Activated CD4-positive, alpha-beta T cell treated with anti-CD3 and anti-CD28 coated beads for 4 hours (primary cell): Measurements from ENCODE around the gene ZRSR2.
"Not testable (repeated sequence)": the region's sequence is repeated elsewhere in the genome, so short reads cannot be mapped to it uniquely, and the experiment has no call there.

ENCODE experiments used
- DNase-seq, 2 donors: peaks; one replicate each; pipeline ENCODE4 v3.0.0-alpha.2; 2020

ZRSR2 gene, protein sequence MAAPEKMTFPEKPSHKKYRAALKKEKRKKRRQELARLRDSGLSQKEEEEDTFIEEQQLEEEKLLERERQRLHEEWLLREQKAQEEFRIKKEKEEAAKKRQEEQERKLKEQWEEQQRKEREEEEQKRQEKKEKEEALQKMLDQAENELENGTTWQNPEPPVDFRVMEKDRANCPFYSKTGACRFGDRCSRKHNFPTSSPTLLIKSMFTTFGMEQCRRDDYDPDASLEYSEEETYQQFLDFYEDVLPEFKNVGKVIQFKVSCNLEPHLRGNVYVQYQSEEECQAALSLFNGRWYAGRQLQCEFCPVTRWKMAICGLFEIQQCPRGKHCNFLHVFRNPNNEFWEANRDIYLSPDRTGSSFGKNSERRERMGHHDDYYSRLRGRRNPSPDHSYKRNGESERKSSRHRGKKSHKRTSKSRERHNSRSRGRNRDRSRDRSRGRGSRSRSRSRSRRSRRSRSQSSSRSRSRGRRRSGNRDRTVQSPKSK

GRCh38 chrX:15789979-15790768 lies at the start of gene ZRSR2:
Gene ZRSR2 (plus strand): TSS chrX:15790484. CDS start chrX:15790496, 12 bp downstream.
- DNase-seq: peak; percentile 82 to 92

- no peak for DNase-seq
Measured at GRCh38 chrX:15744181-15744867, 46.0 kb upstream of the ZRSR2 start.

- DNase-seq: no peak
Measured at GRCh38 chrX:15745179-15745578, 45.1 kb upstream of the ZRSR2 start.

GRCh38 chrX:15746651-15747050 lies 43.6 kb upstream of the ZRSR2 start:
- DNase-seq: not testable (repeated sequence)

DNA sequence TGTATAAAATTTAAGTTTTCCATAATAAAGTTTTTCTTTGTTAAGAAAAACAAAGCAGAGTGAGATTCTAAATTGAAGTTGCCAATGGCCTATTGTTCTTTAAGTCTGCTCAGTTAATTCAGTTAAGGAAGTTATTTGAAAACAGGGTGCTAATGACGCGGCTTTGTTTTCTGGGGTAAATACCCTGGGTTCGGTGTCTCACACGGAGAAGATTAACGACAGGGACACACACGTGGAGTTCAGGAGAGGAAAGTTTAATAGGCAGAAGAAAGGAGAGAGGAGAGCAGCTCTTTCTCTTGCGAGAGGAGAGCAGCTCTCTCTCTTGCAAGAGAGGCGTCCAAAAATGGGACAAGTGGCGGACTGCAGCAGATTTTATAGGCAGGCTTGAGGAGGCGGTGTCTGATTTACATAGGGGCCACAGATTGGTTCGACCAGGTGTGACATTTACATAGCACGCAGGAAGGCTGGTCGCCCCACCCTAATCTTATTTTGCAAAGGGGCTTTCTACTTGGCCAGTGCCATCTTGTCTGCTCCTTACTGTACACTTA lies 42.6 kb upstream of the ZRSR2 start:
- no peak for DNase-seq

GRCh38 chrX:15748841-15749240 lies 41.4 kb upstream of the ZRSR2 start:
- no peak for DNase-seq

DNA sequence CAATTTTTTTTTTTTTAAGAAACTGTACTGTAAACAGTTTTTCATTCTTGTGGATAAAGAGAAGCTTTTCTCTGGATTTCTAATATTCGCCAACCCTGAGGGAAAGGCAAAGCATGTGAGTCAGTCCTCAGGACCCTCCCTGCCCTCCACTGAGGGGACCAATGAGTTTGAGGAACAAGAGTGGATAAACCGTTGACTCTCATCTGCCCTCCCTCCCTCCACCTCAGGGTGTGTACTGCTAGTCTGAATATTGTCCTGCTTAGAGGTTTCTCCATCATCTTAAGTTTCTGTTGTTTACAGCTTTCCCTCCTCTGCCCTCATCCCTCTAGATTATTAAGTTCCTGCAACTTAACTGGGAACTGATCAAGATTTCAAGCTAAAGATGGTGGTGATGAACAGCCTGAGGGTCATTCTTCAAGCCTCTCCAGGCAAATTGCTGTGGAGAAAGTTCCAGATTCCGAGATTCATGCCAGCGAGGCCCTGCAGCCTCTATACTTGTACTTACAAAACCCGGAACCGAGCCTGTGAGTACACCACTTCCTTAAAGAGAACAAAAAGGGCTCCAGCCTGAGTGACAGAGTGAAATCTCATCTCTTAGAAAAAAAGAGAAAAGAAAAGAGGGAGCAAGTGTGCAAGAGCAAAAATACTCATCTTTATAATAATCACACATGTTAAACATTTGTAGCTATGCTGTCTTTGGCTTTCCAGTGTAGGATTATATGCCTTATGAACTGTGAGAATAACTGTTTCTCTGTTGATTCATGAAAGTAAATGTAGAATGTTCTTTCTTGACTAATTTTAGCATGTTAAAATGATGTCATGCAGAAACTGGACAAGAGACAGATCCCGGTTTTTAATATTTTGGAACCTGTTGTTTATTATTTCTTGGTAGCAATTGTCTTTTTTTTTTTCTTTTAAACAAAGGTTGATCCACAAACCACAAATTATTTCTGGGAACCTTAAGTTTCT lies 40.4 kb upstream of the ZRSR2 start:
- DNase-seq: no peak

GRCh38 chrX:15750611-15751154 lies 39.6 kb upstream of the ZRSR2 start:
- DNase-seq: no peak

- no peak for DNase-seq
Measured at GRCh38 chrX:15751155-15751819, 39.0 kb upstream of the ZRSR2 start.

- no peak for DNase-seq
Measured at GRCh38 chrX:15755091-15755490, 35.2 kb upstream of the ZRSR2 start.

- no peak for DNase-seq
Measured at GRCh38 chrX:15758140-15758539, 32.1 kb upstream of the ZRSR2 start.

DNA sequence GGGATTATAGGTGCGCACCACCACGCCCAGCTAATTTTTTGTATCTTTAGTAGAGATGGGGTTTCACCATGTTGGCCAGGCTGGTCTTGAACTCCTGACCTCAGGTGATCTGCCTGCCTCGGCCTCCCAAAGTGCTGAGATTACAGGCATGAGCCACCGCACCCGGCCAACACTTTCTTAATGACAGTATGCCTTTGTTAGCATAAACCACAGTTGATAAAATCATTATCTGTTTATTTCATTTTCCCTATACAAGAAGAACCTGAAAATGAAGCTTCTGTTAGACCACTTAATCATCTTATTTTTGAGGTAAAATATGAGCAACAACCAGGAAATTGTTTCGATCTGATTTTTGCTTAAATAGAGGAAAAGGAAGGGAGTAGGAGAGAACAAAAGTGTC lies 30.4 kb upstream of the ZRSR2 start:
- DNase-seq: not testable (repeated sequence)

DNA sequence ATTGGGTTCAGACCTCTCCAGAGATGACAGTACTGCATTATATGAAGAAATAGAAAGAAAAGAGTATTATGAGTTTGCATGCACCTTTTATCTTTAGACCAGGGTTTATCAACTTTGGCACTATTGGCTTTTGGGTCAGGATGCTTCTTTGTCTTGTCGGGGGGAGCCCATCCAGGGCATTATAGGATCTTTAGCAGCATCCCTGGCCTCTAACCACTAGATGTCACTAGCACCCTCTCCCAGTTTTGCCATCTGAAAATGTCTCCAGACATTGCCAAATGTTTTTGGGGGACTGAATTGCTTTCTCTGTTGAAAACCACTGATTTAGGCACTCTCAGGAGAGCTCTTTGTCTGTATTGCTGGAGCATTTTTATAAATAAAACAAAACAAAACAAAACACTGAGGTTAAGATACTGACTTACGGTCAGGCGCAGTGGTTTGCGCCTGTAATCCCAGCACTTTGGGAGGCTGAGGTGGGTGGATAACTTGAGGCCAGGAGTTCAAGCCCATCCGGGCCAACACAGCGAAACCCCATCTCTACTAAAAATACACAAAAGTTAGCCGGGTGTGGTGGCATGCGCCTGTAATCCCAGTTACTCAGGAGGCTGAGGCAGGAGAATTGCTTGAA lies 28.6 kb upstream of the ZRSR2 start:
- DNase-seq: peak; percentile 8 to 57

- no peak for DNase-seq
Measured at GRCh38 chrX:15769300-15769954, 20.9 kb upstream of the ZRSR2 start.

GRCh38 chrX:15781961-15782699 lies 8.2 kb upstream of the ZRSR2 start:
- DNase-seq: peak; percentile 2 to 15

DNA sequence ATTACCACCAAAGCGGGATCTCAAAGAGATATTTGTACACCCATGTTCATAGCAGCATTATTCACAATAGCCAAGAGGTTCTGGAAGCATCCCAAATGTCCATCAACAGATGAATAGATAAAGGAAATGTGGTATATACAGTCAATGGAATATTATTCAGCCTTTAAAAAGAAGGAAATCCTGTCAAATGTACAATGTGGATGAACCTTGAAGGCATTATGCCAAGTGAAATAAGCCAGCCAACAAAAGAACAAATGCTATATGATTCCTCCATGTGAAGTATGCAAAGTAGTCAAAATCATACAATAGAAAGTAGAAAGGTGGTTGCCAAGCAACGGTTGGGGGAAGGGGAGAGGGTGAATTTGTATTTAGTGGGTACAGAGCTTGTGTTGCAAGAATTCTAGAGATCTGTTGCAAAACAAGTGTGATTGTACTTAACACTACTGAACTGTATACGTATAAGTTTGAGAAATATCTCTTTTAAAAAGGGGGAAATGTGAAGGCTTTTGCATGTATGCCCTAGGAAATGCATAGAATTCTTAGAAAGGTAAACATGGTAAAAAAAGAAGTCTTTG lies 5.0 kb upstream of the ZRSR2 start:
- DNase-seq: no peak

DNA sequence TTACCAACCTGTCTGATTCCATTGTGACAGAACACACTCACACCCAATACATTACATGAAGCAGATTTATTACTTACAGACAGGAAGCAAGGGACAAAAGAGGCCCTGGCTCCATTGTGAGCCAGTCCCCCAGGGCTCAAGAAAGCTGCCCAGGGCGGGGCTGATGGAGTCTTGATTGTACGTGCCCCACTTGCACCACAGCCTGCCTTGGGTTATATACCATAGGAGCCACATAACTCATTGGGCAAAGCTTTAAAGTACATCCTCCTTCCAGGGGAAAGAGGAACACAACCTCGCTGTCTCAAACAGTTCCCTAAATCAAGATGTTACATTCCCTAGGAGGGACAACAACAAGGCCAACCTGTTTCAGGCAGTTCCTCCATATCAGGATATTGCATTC lies 3.4 kb upstream of the ZRSR2 start:
- no peak for DNase-seq

- peak in 1 of 2 donors; percentile 12 for DNase-seq
Measured at GRCh38 chrX:15790769-15791290, 546 bp downstream of the ZRSR2 start.
